ENCODE measurements around the gene TSBP1. TPM values are rescaled to one million over a fixed set of nuclear protein-coding genes. Genes with fewer than 3 reads are reported as not detected.

TSBP1 gene
- total RNA-seq, 1 donor from 2014 or later = not detected

- TF ChIP-seq CTCF (conservative IDR thresholded peaks at IDR 0.05; ENCODE audit: low read depth, low read length) = no peak
- no peak within 1 kb of the TSS for H3K4me3 ChIP-seq (ENCODE audit: low read depth, low read length)
- no peak for DNase-seq (ENCODE audit: low read depth)
These were observed 35.2 kb upstream of the TSBP1 start, which contains the start of gene BTNL2 for GRCh38 chr6:32406857-32407256. Gene BTNL2 (minus strand): TSS chr6:32407181. CDS start chr6:32407123, 58 bp downstream.

GRCh38 chr6:32406197-32406596, 34.5 kb upstream of the TSBP1 start:
- no peak for TF ChIP-seq CTCF (conservative IDR thresholded peaks at IDR 0.05; ENCODE audit: low read depth, low read length)
- H3K4me3 ChIP-seq (ENCODE audit: low read depth, low read length) = no peak overlapping the region
- DNase-seq (ENCODE audit: low read depth) = no peak

DNA sequence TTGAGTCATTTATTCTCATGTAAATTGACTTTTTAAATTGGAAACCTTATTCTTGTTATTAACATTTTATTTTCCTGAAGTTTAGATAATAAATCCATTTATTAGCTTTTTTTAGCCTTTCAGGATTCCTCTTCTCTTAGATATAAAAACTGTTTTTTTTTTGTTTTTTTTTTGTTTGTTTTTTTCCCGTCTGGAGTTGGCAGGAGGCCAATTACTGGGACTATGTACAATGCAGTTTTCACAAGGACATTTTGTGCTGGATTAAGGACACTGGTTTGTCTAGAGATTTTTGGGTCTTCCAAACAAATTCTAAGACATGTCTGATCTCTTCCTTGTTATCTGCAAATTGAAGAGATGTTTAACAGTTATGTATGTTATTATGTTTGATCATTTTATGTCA, 34.0 kb upstream of the TSBP1 start:
- no peak for DNase-seq (ENCODE audit: low read depth)
- TF ChIP-seq CTCF (conservative IDR thresholded peaks at IDR 0.05; ENCODE audit: low read depth, low read length) = no peak
- no peak overlapping the region for H3K4me3 ChIP-seq (ENCODE audit: low read depth, low read length)

DNA sequence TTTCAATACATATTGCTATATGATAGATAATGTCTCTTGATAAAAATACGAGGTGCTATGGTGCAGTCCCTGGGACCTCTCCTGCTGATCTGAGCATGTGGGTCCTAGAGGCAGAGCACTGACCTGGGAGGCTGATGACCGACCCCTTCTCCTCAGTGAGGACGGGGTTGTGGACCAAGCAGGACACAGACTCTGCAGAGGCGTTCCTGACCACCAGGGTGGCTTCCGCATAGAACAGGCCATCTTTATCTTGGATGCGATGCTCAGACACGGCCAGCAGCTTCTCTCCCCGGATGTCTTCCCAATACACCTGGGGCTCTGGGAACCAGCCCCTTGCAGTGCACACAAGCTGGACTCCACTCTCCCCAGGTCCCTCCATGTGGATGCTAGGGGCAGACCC, 31.1 kb upstream of the TSBP1 start:
- DNase-seq (ENCODE audit: low read depth) = no peak
- no peak for TF ChIP-seq CTCF (conservative IDR thresholded peaks at IDR 0.05; ENCODE audit: low read depth, low read length)
- H3K4me3 ChIP-seq (ENCODE audit: low read depth, low read length) = no peak overlapping the region

DNA sequence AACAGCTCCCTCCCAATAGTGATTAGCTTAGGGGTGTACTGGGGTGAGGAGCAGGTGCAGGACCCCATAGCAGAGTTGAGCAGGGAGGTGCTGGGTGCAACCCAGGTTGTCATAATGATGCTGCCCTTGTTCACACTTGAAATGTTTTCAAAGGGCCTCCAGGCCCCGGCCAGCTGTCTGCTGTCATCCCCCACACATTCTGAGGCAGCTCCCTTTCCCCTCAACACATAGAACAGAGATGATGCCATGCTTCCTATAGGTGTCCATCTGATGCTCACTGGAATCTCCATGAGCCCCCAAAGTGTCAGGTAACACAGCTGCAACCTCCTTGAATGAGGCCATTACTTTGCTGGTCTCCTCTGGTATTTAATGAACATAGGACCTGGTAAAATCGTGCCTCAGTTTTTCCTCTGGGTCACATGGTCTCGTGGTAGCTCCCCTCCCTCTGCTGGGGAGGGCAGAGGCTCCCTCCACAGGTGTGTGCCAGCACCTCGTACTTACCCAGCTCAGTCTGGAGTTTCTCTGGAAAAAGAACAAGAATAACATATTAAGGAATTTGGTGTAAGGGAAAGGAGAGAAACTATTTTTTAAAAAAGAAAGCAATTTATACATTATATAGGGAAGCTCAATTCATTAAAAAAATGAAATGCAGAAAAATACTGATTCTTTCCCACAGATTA, 29.7 kb upstream of the TSBP1 start:
- no peak for TF ChIP-seq CTCF (conservative IDR thresholded peaks at IDR 0.05; ENCODE audit: low read depth, low read length)
- no peak for DNase-seq (ENCODE audit: low read depth)
- no peak overlapping the region for H3K4me3 ChIP-seq (ENCODE audit: low read depth, low read length)

DNA sequence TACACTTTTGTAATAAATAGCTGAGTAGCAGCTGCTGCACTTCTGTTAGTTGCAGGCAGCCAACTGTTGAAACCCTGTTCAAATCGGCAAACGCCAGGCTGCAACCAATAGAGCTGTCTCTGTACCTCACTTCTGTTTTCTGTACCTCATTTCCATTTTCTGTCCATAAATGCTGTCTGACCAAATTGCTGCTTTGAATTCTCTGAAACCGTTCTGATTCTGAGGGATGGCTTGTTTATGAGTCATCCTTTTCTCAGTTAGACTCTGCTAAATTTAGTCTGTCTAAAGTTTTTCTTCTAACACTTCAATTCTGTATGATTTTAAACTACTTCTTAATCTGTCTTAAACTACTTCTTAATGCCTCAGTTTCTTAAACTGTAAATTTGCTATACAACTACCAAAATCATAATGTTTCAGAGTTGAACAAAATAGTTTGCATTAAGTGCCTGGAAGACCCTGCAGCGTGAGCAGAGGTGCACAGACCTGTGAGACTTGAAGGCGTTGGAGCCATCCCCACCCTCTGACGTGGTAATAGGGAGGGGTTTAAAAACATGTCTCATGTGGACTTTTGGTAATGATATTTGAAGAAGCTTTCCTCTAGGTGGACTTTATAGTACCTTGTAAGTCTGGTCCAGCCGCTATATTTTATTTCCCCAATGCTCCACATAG, 25.7 kb upstream of the TSBP1 start:
- no peak overlapping the region for H3K4me3 ChIP-seq (ENCODE audit: low read depth, low read length)
- no peak for TF ChIP-seq CTCF (conservative IDR thresholded peaks at IDR 0.05; ENCODE audit: low read depth, low read length)
- no peak for DNase-seq (ENCODE audit: low read depth)

DNA sequence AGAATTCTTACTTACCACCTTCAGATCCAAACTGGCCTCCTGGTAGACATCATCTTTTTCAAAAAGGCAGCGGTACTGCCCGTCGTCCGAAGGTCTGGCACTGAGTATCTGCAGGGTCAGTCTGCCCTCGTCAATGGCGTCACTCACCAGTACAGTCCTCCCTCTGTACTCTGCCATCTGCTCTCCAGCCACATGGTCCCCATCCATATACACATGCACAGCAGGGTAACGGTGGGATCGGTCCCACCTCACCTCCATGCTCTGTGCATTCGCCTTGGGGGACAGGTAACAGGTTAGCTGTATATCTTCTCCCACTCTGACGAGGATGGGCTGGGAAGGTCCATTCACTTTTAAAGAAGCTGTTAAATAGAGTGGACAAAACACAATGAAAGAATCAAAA, 24.3 kb upstream of the TSBP1 start:
- H3K4me3 ChIP-seq (ENCODE audit: low read depth, low read length) = no peak overlapping the region
- DNase-seq (ENCODE audit: low read depth) = no peak
- no peak for TF ChIP-seq CTCF (conservative IDR thresholded peaks at IDR 0.05; ENCODE audit: low read depth, low read length)
